ENCODE results near the gene IGSF23. TPM values are rescaled to one million over a fixed set of nuclear protein-coding genes. Genes with fewer than 3 reads are reported as not detected.
A peak's percentile ranks its signal among the peaks of the same experiment; 100 is the strongest.
"Not testable (repeated sequence)": the region's sequence is repeated elsewhere in the genome, so short reads cannot be mapped to it uniquely, and the experiment has no call there.

Gene IGSF23
- total RNA-seq, 1 donor from 2014 or later = not detected

GRCh38 chr19:44680536-44680935 is 67.2 kb downstream of the IGSF23 start:
- peak; percentile 23 for FAIRE-seq
- DNase-seq (ENCODE audit: low read depth) = no peak
- Histone ChIP-seq H3K27me3 (ENCODE audit: control insufficient read depth, insufficient read depth, low read length) (no peaks in the 10 kb centered on the region), H3K4me3 (ENCODE audit: low read depth, low read length) (no peak overlapping the region), H3K36me3 (ENCODE audit: control insufficient read depth, insufficient read depth, low read length) (peaks cover 7% of the 10 kb centered on the region)
- TF ChIP-seq CTCF (IDR thresholded peaks at IDR 0.05; ENCODE audit: insufficient read depth, low read length, severe bottlenecking) = no peak

- no peak for DNase-seq (ENCODE audit: low read depth)
- TF ChIP-seq CTCF (IDR thresholded peaks at IDR 0.05; ENCODE audit: insufficient read depth, low read length, severe bottlenecking) = no peak
- no peak overlapping the region for H3K4me3 ChIP-seq (ENCODE audit: low read depth, low read length)
- H3K27me3 ChIP-seq (ENCODE audit: control insufficient read depth, insufficient read depth, low read length) = no peaks in the 10 kb centered on the region
- peaks cover 7% of the 10 kb centered on the region for H3K36me3 ChIP-seq (ENCODE audit: control insufficient read depth, insufficient read depth, low read length)
- no peak for FAIRE-seq
These were observed 68.8 kb downstream of the IGSF23 start for GRCh38 chr19:44681992-44682790.

GRCh38 chr19:44682807-44683206 is 69.4 kb downstream of the IGSF23 start:
- no peak for TF ChIP-seq CTCF (IDR thresholded peaks at IDR 0.05; ENCODE audit: insufficient read depth, low read length, severe bottlenecking)
- Histone ChIP-seq H3K27me3 (ENCODE audit: control insufficient read depth, insufficient read depth, low read length) (no peaks in the 10 kb centered on the region), H3K36me3 (ENCODE audit: control insufficient read depth, insufficient read depth, low read length) (peaks cover 7% of the 10 kb centered on the region), H3K4me3 (ENCODE audit: low read depth, low read length) (no peak overlapping the region)
- FAIRE-seq = no peak
- DNase-seq (ENCODE audit: low read depth) = no peak

- FAIRE-seq = no peak
- H3K36me3 ChIP-seq (ENCODE audit: control insufficient read depth, insufficient read depth, low read length) = peaks cover 7% of the 10 kb centered on the region
- TF ChIP-seq CTCF (IDR thresholded peaks at IDR 0.05; ENCODE audit: insufficient read depth, low read length, severe bottlenecking) = no peak
These were observed 70.3 kb downstream of the IGSF23 start for GRCh38 chr19:44683434-44684210.

GRCh38 chr19:44684396-44684795 is 71.0 kb downstream of the IGSF23 start:
- DNase-seq (ENCODE audit: low read depth); H3K4me3 ChIP-seq (ENCODE audit: low read depth, low read length); FAIRE-seq; H3K36me3 ChIP-seq (ENCODE audit: control insufficient read depth, insufficient read depth, low read length); H3K27me3 ChIP-seq (ENCODE audit: control insufficient read depth, insufficient read depth, low read length): not testable (repeated sequence)

More at GRCh38 chr19:44683434-44684210, 70.3 kb downstream of the IGSF23 start:
- DNase-seq (ENCODE audit: low read depth) = no peak
- Histone ChIP-seq H3K27me3 (ENCODE audit: control insufficient read depth, insufficient read depth, low read length) (no peaks in the 10 kb centered on the region), H3K4me3 (ENCODE audit: low read depth, low read length) (no peak overlapping the region)
